ENCODE results near the gene FPR3.

Gene FPR3

DNA sequence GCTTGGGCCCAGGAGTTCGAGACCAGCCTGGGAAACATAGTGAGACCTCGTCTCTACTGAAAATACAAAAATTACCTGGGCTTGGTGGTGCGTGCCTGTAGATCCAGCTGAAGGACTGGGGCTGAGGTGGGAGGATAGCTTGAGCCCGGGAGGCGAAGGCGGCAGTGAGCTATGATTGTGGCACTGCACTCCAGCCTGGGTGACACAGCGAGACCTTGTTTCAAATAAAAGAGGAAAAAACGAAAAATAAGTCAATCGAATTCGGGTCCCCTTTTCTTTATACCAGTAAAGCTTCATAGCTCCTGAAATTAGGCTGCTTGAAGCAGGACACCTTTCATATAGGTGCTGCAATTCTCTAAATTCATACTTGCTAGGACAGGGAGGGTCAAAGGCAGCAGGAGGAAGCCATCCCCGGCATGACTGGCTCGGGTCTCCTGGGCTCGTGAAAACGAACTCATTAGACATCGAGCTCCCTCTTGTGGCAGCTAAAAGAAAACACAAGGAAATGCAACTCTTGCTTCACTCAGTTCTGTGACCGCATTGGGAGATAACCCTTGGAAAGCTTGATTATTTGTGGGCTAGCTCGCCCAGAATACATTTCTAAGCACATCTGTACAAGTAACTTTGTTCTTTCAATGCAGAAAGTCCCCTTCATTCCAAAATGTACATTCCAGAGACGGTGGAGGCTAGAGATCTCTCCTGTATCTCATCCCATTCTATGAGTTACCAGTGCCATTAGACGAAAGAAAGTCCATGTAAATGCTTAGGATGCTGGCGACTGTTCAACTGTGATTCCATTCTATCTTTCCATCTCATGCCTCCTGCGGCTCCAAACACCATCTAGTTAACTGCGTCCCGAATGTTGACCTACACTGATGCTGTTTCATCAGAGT lies 17.1 kb upstream of the FPR3 start:
- TF ChIP-seq, protein P1, sequence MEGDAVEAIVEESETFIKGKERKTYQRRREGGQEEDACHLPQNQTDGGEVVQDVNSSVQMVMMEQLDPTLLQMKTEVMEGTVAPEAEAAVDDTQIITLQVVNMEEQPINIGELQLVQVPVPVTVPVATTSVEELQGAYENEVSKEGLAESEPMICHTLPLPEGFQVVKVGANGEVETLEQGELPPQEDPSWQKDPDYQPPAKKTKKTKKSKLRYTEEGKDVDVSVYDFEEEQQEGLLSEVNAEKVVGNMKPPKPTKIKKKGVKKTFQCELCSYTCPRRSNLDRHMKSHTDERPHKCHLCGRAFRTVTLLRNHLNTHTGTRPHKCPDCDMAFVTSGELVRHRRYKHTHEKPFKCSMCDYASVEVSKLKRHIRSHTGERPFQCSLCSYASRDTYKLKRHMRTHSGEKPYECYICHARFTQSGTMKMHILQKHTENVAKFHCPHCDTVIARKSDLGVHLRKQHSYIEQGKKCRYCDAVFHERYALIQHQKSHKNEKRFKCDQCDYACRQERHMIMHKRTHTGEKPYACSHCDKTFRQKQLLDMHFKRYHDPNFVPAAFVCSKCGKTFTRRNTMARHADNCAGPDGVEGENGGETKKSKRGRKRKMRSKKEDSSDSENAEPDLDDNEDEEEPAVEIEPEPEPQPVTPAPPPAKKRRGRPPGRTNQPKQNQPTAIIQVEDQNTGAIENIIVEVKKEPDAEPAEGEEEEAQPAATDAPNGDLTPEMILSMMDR (IDR thresholded peaks at IDR 0.05; ENCODE audit: low read depth, low read length): peak; percentile 73
- peak; percentile 68 for DNase-seq (ENCODE audit: extremely low read depth, low read depth)

DNA sequence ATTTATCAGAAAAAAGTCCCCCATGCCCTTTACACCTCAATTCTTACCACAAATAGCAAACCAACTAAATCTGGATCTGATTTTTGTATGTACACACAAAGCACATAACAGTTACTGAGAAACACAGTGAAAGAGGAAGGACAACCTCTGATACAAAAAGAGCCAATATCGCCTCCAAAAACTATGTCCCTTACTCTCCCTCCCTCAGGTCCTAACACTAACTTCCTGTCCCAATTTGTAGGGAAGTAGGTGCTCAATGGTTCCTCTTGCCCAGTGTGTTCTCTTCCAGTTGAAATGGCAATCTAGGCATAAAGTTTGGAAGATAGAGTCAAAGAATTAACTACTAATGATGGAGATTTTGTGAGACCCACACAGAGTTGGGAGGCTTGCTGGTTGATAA lies 15.8 kb upstream of the FPR3 start:
- TF ChIP-seq, protein P1 (IDR thresholded peaks at IDR 0.05; ENCODE audit: low read depth, low read length): no peak
- DNase-seq (ENCODE audit: extremely low read depth, low read depth): no peak

DNA sequence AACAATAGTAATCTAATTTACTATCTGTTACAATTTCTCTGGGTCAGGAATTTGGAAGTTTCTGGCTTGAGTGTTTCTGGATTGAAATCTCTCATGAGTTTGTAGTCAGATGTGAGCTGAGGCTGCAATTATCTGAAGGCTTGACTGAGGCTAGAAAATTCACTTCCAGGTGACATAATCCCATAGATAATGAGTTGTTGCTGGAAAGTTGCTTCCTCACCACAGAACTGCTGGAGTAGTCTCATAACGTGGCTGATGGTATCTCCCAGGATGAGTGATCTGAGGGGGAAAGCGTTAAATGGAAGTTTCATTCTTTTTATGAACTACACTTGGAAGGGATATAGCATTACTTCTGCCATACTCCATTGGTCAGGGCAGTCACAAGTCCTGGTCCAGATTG lies 15.3 kb upstream of the FPR3 start:
- TF ChIP-seq, protein P1 (IDR thresholded peaks at IDR 0.05; ENCODE audit: low read depth, low read length): no peak
- no peak for DNase-seq (ENCODE audit: extremely low read depth, low read depth)

DNA sequence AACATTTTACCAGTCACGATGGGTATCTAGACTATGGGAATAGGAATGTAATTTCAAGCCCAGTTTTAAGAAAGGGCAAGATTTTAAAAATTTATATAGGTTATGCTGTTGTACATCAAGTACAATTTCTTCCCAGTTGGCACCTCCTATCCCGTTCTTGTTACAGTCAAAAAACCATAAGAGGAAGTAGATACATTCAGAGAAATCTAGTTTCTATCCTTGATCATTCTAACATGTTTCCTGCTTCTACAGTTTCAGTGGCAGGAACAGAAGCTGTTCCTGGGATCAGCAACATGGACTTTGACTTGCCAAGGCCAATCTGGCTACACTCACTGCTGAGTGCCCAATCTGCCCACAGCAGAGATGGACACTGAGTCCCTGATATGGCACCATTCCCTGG lies 14.7 kb upstream of the FPR3 start:
- no peak for DNase-seq (ENCODE audit: extremely low read depth, low read depth)
- TF ChIP-seq, protein P1 (IDR thresholded peaks at IDR 0.05; ENCODE audit: low read depth, low read length): no peak

DNA sequence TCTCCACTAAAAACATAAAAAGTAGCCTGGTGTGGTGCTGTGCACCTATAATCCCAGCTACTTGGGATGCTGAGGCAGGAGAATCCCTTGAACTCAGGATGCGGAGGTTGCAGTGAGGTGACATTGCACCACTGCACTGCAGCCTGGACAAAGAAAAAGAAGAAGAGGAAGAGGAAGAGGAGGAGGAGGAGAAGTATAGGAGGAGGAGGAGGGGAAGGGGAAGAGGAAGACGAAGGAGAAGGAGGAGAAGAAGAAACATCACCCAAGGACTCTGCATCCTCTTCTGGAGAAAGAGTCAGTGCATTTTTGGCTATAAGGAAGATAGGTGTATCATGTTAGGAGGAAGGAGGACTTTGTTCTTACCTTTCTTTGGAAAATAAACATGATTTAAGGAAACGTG lies 13.0 kb upstream of the FPR3 start:
- no peak for DNase-seq (ENCODE audit: extremely low read depth, low read depth)
- TF ChIP-seq, protein P1 (IDR thresholded peaks at IDR 0.05; ENCODE audit: low read depth, low read length): no peak

DNA sequence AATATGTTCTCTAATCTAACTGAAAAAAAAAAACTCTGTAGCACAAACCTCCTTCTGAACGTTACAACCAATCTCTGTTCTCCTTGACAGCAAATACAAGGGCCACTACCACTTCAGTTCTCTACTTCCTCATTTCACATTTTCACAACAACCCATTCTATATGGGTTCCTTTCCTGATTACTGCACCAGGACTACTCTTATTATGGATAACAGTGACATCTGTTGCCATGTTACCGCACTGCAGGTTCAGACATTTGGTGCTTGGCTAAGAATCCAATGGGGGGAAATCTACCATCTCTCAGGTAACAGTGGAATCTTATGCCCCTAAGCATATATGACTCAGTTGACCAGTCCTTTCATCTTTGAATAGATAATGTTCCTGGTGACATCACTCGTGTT lies 11.6 kb upstream of the FPR3 start:
- no peak for DNase-seq (ENCODE audit: extremely low read depth, low read depth)

More for the DNA sequence above, 11.6 kb upstream of the FPR3 start:
- TF ChIP-seq, protein P1 (IDR thresholded peaks at IDR 0.05; ENCODE audit: low read depth, low read length): no peak
